Stimulated activated CD4-positive, alpha-beta T cell treated with anti-CD3 and anti-CD28 coated beads, Interleukin-12 subunit alpha, Interleukin-12 subunit beta, amount 100 ng/mL, for 24 hours (primary cell): ENCODE results near the gene RPS23.

Experiments used
- DNase-seq, 2 experiments: peaks; one replicate each; pipeline ENCODE4 v3.0.0-alpha.2; 2020; ENCODE audit warnings: low read depth in 2 of 2

The RPS23 gene

DNA sequence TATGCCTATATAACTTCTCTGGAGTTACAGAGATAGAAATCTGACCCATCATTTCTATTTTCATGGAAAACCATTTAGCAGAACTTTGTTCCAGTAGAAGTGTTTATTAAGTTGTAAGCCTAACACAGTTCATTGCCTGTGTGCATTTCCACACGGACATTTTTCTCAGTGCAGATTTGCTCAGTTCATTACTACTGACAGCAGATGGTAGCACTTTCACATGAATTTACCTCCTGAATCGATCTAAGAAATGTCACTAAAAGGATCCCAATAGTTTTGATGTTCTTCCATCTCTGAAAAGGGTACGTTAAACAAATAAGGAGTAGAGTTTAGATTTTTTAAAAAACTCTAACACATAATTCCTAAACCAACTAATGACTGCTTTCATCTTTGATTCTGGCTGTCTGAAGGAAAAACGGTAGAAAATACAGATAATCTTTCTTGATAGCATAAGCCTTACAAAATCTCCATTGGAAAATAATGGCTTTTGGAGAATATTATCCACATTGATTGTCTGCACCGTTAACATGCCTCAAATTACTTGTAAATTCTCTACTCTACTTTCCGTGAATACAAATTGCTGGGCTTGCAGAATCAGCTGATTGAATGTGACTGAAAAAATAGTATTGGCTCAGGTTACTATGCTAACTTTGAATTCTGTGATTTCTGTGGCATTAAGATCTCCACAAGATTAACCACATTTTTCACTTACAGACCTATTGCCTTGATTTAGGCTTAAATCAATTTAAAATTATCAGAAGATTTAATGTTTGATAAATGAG is 33.1 kb downstream of the RPS23 start:
- no peak for DNase-seq

DNA sequence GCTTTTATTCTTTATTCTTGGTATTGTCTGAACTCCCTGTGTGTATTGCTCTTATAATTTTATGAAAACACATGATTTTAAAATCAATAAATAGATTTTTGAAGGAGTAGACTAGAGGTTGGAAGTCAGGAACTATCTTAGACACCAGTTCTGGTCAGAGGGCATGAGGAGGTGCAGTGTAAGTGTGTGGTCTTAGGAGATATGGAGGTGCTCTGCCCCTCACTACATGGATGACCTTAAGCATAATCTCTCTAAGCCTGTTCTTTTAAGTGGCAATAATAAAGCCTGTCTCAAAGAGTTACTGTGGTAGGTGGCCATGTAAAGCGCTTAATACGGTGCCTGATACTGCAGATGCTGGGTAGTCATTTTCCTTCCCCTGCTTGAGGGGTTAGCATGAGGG is 34.0 kb downstream of the RPS23 start:
- no peak for DNase-seq

DNA sequence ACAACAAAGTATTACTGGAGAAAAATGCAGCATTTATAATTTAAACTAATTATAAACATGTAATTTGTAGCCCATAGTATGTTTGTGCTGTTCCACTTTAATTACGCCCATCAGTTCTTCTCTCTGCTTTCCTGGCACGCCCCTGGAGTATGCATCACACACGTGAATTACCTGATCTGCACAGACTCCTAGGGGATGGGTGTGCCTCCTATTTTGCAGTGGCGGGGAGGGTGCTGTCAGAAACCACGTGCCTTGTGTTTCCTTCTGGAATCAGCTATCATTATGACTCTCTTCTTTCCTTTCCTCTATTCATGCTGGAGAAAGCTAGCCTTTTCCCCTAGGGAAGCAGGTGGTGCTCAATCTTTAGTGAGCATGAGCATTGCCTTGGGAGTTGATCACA is 43.3 kb downstream of the RPS23 start:
- no peak for DNase-seq

DNA sequence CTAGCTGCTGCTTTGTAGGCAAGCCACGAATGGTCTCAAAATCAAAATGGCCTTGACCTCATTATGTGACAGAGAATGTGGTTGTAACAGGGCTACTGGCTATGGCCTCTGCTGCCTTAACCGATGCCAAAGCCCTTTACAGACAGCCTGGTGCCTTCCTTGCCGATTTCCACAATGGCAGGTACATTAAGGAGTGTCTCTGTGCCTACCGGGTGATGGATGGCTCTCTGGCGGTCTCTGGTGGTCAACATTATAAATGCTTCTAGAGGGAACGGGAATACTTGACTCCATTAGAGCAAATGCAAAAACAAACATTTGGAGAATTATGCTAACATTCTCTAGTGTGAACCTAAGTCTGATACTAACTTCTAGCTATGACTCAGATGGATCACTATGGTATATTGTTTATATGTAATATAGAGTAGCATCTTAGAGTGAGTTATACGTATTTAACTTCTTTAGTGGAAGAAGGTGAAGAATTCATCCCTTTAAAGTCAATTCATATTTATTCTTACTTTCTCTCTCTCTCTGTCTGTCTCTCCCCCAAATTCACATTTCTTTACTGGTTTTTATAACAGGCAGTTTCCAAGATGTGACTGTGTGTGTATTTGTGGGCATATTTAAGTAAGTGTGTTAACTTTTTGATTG is 52.5 kb downstream of the RPS23 start:
- DNase-seq, result peak; percentile 31 to 52
